ENCODE data around the gene CHD1L. TPM values are rescaled to one million over a fixed set of nuclear protein-coding genes. Genes with fewer than 3 reads are reported as not detected.

CHD1L gene
- total RNA-seq, 1 donor from 2014 or later, result 30.3 TPM

DNA sequence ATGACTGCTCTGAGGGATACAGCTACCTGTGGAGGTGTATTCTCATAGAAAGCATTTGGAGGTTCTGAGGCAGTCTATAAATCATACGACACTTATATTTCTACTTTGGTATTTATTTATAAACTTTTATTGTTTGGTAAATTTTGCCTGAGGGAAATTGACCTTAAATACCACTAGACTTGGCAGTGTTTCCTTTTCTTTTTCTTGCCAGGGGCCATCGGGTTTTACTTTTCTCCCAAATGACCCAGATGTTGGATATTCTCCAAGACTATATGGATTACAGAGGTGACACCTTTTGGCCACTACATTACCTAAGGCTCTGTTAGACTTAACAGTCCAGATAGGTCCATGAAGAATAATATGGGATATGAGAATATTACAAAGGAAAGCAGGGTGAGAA, 28.2 kb downstream of the CHD1L start:
- Mint-ChIP-seq H3K27me3 (ENCODE audit: unreplicated experiment) (no peaks in the 10 kb centered on the region), H3K4me3 (ENCODE audit: unreplicated experiment) (no peak overlapping the region), H3K36me3 (ENCODE audit: unreplicated experiment) (peaks cover 31% of the 10 kb centered on the region), H3K27ac (ENCODE audit: unreplicated experiment) (peak overlapping the region; percentile 3), H3K9me3 (ENCODE audit: unreplicated experiment) (no peaks in the 10 kb centered on the region), H3K4me1 (ENCODE audit: unreplicated experiment) (peaks cover 14% of the 10 kb centered on the region)
- no peak for DNase-seq (ENCODE audit: extremely low spot score, unreplicated experiment)
- TF ChIP-seq CTCF (IDR thresholded peaks at IDR 0.05), result no peak

GRCh38 chr1:147272042-147272441, 29.6 kb downstream of the CHD1L start:
- Mint-ChIP-seq H3K4me1 (ENCODE audit: unreplicated experiment) (peaks cover 14% of the 10 kb centered on the region), H3K4me3 (ENCODE audit: unreplicated experiment) (no peak overlapping the region), H3K27me3 (ENCODE audit: unreplicated experiment) (no peaks in the 10 kb centered on the region), H3K9me3 (ENCODE audit: unreplicated experiment) (no peaks in the 10 kb centered on the region), H3K36me3 (ENCODE audit: unreplicated experiment) (peaks cover 37% of the 10 kb centered on the region), H3K27ac (ENCODE audit: unreplicated experiment) (no peak overlapping the region)
- TF ChIP-seq CTCF (IDR thresholded peaks at IDR 0.05), result no peak
- DNase-seq (ENCODE audit: extremely low spot score, unreplicated experiment), result no peak

GRCh38 chr1:147273409-147274336, 31.2 kb downstream of the CHD1L start:
- TF ChIP-seq CTCF (IDR thresholded peaks at IDR 0.05), result peak; percentile 73
- H3K27me3 Mint-ChIP-seq (ENCODE audit: unreplicated experiment), result no peaks in the 10 kb centered on the region
- no peaks in the 10 kb centered on the region for H3K9me3 Mint-ChIP-seq (ENCODE audit: unreplicated experiment)
- H3K27ac Mint-ChIP-seq (ENCODE audit: unreplicated experiment), result peak overlapping the region; percentile 86
- no peak for DNase-seq (ENCODE audit: extremely low spot score, unreplicated experiment)
- peaks cover 14% of the 10 kb centered on the region for H3K4me1 Mint-ChIP-seq (ENCODE audit: unreplicated experiment)
- H3K4me3 Mint-ChIP-seq (ENCODE audit: unreplicated experiment), result peak overlapping the region; percentile 30
- peaks cover 34% of the 10 kb centered on the region for H3K36me3 Mint-ChIP-seq (ENCODE audit: unreplicated experiment)

DNA sequence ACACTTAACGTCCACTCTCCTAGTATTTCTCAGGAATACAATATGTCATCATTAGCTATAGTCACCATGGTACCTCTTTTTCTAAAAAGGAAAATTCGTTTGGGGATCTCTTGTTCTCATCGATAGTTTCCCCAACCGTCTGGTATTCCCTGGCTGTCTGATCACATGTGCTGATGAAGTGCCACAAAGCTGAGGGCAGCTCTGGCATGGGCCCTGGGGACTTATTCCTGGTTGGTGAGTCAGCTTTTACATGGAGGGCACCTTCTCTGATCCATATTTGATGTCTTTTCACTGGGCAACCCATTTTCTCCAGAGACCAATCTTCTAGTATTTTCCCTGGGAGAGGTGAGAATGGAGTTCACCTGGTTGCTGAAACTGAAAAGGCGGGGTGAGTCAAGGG, 39.5 kb downstream of the CHD1L start:
- no peaks in the 10 kb centered on the region for H3K27me3 Mint-ChIP-seq (ENCODE audit: unreplicated experiment)

More for the DNA sequence above, 39.5 kb downstream of the CHD1L start:
- Mint-ChIP-seq H3K36me3 (ENCODE audit: unreplicated experiment) (peaks cover 45% of the 10 kb centered on the region), H3K4me1 (ENCODE audit: unreplicated experiment) (no peaks in the 10 kb centered on the region), H3K27ac (ENCODE audit: unreplicated experiment) (no peak overlapping the region), H3K4me3 (ENCODE audit: unreplicated experiment) (no peak overlapping the region), H3K9me3 (ENCODE audit: unreplicated experiment) (no peaks in the 10 kb centered on the region)
- no peak for TF ChIP-seq CTCF (IDR thresholded peaks at IDR 0.05)
- DNase-seq (ENCODE audit: extremely low spot score, unreplicated experiment), result no peak
